ENCODE measurements around the gene AFF3. TPM values are rescaled to one million over a fixed set of nuclear protein-coding genes. Genes with fewer than 3 reads are reported as not detected.

Gene AFF3
- total RNA-seq, 1 donor from 2014 or later: 20.9 TPM

- Mint-ChIP-seq H3K27ac (ENCODE audit: unreplicated experiment) (no peak overlapping the region), H3K27me3 (ENCODE audit: low read depth) (no peaks in the 10 kb centered on the region), H3K4me1 (no peaks in the 10 kb centered on the region), H3K9me3 (peaks cover 14% of the 10 kb centered on the region), H3K36me3 (ENCODE audit: low read depth) (peaks cover 4% of the 10 kb centered on the region), H3K4me3 (no peak overlapping the region)
- no peak for TF ChIP-seq CTCF (conservative IDR thresholded peaks at IDR 0.05)
- no peak for DNase-seq (ENCODE audit: low read depth, low spot score)
Observed at GRCh38 chr2:100146657-100146960, 4.2 kb upstream of the AFF3 start.

GRCh38 chr2:100145893-100146656 is 3.7 kb upstream of the AFF3 start:
- Mint-ChIP-seq H3K27me3 (ENCODE audit: low read depth) (no peaks in the 10 kb centered on the region), H3K4me1 (no peaks in the 10 kb centered on the region), H3K36me3 (ENCODE audit: low read depth) (peaks cover 4% of the 10 kb centered on the region), H3K27ac (ENCODE audit: unreplicated experiment) (no peak overlapping the region), H3K4me3 (no peak overlapping the region), H3K9me3 (peaks cover 14% of the 10 kb centered on the region)
- TF ChIP-seq CTCF (conservative IDR thresholded peaks at IDR 0.05): no peak
- DNase-seq (ENCODE audit: low read depth, low spot score): no peak

- TF ChIP-seq CTCF (conservative IDR thresholded peaks at IDR 0.05): no peak
- H3K9me3 Mint-ChIP-seq: peaks cover 14% of the 10 kb centered on the region
- no peak overlapping the region for H3K27ac Mint-ChIP-seq (ENCODE audit: unreplicated experiment)
- no peak overlapping the region for H3K4me3 Mint-ChIP-seq
- H3K36me3 Mint-ChIP-seq (ENCODE audit: low read depth): peaks cover 4% of the 10 kb centered on the region
- no peaks in the 10 kb centered on the region for H3K4me1 Mint-ChIP-seq
- DNase-seq (ENCODE audit: low read depth, low spot score): no peak
- H3K27me3 Mint-ChIP-seq (ENCODE audit: low read depth): no peaks in the 10 kb centered on the region
Observed at GRCh38 chr2:100143286-100143685, 896 bp upstream of the AFF3 start.

GRCh38 chr2:100141906-100142305 is 484 bp downstream of the AFF3 start:
- Mint-ChIP-seq H3K4me1 (no peaks in the 10 kb centered on the region), H3K9me3 (peaks cover 14% of the 10 kb centered on the region), H3K27ac (ENCODE audit: unreplicated experiment) (no peak overlapping the region), H3K27me3 (ENCODE audit: low read depth) (no peaks in the 10 kb centered on the region), H3K4me3 (no peak overlapping the region), H3K36me3 (ENCODE audit: low read depth) (peaks cover 4% of the 10 kb centered on the region)
- TF ChIP-seq CTCF (conservative IDR thresholded peaks at IDR 0.05): no peak
- no peak for DNase-seq (ENCODE audit: low read depth, low spot score)

GRCh38 chr2:100140582-100140981 is 1.8 kb downstream of the AFF3 start:
- Mint-ChIP-seq H3K27ac (ENCODE audit: unreplicated experiment) (no peak overlapping the region), H3K4me1 (no peaks in the 10 kb centered on the region), H3K36me3 (ENCODE audit: low read depth) (peaks cover 4% of the 10 kb centered on the region), H3K9me3 (peaks cover 14% of the 10 kb centered on the region), H3K27me3 (ENCODE audit: low read depth) (no peaks in the 10 kb centered on the region), H3K4me3 (no peak overlapping the region)
- no peak for DNase-seq (ENCODE audit: low read depth, low spot score)
- no peak for TF ChIP-seq CTCF (conservative IDR thresholded peaks at IDR 0.05)
